GOT3 (cell line): ENCODE data around the gene FOXI1.
"Not testable (repeated sequence)": the region's sequence is repeated elsewhere in the genome, so short reads cannot be mapped to it uniquely, and the experiment has no call there.

Experiments used
- DNase-seq: peaks from one replicate; lab custom pipeline; 2025; ENCODE audit warnings: mixed read lengths; lab: John Stamatoyannopoulos, UW

FOXI1 gene

GRCh38 chr5:170092455-170093101 lies 13.1 kb upstream of the FOXI1 start:
- DNase-seq: no peak

DNA sequence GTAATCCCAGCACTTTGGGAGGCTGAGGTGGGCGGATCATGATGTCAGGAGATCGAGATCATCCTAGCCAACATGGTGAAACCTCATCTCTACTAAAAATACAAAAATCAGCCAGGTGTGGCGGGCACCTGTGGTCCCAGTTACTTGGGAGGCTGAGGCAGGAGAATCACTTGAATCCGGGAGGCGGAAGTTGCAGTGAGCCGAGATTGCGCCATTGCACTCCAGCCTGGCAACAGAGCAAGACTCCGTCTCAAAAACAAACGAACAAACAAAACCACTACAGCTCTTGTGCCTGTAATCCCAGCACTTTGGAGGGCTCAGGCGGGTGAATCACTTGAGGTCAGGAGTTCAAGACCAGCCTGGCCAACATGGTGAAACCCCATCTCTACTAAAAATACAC lies 11.4 kb upstream of the FOXI1 start:
- not testable (repeated sequence) for DNase-seq

DNA sequence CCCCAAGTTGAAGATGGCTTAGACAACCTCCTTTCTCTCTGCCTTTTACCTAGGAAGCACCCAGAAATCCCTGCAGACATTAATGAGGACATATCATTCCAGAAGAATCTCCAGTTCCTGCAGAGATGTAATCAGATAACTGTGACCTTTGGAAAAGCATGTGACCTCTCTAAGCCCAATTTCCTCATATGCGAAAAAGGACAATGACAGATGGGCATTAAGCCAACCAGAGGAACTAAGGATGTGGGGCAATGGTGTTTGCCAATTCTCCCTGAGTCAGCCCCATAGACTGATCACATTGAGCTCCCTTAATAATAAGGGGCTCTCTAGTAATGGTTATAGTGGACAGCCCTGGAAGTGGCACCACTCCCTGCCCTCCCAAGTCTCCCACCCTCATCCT lies 10.1 kb upstream of the FOXI1 start:
- DNase-seq: no peak

DNA sequence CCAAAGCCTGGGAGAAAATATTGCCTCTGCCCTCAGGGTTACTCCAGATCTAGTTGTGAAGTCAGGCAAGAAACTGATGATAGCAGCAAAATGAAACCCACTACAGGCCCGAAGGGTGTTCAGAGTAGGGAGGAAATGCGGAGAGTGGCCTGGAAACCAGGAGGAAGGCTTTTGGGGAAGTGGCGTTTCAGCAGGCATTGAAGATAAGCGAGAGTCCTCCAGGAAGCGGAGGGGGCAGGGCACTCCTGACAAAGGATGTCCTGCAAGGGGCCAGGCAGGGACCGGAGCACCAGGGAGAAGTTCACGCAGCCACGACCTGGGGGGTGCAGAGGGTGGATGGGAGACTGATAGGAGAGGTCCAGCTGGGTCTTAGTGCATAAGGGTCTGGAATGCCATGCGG lies 7.8 kb upstream of the FOXI1 start:
- DNase-seq: no peak

- peak; percentile 53 for DNase-seq
Observed at GRCh38 chr5:170100066-170100943, 5.4 kb upstream of the FOXI1 start.

- no peak for DNase-seq
Observed at GRCh38 chr5:170103447-170103846, 2.2 kb upstream of the FOXI1 start.

GRCh38 chr5:170104299-170104698 lies 1.4 kb upstream of the FOXI1 start:
- DNase-seq: no peak

DNA sequence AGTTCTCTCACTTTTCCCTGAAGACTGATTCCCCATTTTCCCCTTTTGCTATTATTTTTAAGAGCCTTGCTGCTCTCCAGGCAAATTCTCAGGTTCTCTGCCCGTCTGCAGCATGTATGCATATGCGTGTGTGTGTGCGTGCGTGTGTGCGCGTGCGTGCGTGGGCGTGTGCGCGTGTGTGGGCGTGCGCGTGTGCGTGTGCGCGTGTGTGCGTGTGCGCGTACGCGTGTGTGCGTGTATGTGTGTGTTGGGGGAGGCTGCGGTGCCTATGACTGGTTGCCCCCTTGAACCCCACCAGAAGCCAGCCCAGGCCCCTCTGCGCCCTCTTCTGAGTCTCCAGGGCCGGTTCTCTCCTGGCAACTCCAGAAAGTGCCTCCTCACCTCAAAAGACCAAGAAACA lies 987 bp upstream of the FOXI1 start:
- no peak for DNase-seq

DNA sequence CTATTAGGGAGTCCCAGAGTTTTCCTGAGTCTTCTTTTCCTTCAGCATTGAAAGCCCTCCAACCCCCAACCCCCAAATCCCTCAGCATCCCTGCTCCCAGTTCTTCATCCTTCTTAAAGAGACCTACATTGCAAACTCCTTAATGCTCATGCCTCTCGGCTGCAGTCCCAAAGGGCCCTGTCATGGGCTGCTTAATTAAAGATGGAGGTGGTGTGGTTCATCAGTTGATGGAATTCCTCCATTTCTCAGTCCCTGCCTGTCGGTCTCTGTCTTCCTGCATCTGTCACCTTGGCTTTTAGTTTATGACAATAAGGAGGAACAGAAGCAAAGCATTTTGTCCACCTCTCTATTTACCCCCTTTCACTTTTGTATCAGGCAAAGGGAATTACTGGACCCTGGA lies 2.0 kb downstream of the FOXI1 start:
- DNase-seq: no peak

DNA sequence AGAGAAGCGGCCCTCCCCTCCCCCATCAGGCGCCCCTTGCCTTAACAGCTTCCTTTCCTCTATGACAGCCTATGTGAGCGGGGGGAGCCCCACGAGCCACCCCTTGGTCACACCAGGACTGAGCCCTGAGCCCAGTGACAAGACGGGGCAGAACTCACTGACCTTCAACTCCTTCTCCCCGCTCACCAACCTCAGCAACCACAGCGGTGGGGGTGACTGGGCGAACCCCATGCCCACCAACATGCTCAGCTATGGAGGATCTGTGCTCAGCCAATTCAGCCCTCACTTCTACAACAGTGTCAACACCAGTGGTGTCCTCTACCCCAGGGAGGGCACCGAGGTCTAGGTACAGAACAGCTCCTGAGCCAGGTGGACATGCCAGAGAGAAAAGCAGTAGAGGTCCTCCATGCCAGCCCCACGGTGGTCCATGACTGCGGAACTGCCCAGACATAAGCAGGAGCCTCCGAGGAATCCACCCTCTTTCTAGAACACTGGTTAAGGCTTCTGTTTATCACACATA lies 2.6 kb downstream of the FOXI1 start:
- DNase-seq: no peak

DNA sequence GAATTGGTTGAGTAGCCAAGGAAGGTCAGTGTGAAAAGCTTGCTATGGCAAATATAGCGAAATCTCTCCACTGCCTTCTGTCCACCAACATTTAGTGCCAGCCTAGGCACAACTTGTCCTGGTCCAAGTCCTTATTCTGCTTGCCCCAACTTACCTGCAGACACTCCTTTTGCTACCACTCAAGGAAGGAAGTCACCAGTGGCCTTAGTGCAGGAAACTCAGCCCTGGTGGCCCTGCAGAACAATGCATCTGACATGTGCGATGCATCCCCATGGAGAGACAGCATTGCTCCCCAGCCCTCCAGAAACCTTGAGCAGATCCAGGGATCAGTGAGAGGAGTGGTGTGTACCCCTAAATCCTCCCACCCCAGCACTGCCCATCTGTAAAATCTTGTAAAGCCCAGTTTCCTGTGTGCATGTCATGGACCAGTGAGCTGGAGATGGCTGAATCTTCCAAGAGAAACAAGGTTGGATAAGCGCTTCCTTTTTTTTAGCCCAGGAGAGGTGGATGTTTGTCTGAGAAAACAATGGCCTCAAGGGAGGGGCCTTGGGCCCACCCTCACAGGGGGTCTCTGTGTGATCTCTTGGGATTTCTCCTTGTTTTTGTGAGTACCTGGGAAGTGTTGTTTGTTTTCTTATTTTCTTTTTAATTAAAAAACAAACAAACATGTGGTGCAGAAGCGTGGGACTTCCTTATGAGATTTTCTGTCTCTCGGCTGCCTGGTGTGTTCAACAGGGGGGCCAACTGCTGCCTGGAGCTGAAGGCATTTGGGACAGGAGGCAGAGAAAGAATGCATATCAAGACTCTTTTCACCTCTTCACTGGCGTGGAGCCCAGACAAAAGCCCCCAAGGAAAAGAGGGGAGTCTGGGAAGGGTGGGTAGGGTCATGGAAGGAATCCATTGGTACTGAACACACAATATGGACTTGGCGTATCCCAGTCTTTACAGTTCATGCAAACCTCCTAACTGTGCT lies 3.6 kb downstream of the FOXI1 start:
- no peak for DNase-seq

GRCh38 chr5:170110403-170111087 lies 4.8 kb downstream of the FOXI1 start:
- DNase-seq: no peak

- DNase-seq: no peak
Observed at GRCh38 chr5:170111088-170111785, 5.5 kb downstream of the FOXI1 start.

DNA sequence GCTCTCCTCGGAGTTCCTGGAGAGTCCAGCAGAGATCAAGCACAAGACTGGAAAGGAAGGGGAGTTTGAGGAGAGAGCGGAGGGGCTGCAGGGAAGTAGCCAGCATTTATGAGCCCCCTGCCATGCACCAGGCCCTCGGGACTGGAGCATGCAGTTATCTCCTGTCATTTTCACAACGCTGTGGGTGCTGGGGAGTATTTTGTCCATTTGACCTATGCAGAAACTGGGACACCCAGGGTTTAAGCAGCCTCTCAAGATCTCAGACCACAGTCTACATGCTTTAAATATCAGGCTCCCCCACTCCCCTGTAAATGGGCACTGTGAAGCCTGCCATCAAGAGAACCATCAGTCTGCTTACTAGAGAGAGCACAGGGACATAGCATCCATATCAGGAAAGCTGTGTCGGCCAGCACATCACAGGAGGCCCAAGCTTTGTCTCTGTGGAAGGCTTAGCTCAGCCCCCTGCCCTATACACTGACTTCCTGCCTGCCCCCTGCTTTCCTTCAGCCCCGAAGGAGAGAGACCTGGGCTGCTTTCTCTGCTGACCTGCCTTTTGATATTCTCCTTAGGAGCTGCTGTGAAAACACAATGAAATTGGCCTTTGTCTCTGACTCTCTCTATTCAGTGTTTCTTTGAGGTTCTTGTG lies 7.3 kb downstream of the FOXI1 start:
- no peak for DNase-seq

- no peak for DNase-seq
Observed at GRCh38 chr5:170113522-170113900, 7.8 kb downstream of the FOXI1 start.

DNA sequence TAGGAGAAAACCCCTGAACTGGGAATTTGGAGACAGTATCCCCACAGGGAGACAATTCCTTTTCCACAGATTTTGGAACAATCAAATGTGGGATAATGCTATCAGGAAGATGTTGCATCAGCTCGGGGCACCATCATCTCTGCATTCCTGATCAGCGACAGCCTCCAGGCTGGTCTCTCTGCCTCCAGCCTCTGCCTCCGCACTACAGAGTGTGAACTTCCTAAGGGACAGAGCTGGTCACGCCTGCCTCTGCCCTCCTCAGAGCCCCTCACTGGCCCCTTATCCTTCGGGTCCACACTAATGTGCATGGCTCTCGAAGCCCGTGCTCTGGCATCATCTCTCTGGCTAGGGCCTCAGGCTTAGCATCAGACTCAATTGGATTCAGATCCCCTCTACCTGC lies 8.6 kb downstream of the FOXI1 start:
- DNase-seq: no peak

GRCh38 chr5:170115925-170116324 lies 10.2 kb downstream of the FOXI1 start:
- no peak for DNase-seq

DNA sequence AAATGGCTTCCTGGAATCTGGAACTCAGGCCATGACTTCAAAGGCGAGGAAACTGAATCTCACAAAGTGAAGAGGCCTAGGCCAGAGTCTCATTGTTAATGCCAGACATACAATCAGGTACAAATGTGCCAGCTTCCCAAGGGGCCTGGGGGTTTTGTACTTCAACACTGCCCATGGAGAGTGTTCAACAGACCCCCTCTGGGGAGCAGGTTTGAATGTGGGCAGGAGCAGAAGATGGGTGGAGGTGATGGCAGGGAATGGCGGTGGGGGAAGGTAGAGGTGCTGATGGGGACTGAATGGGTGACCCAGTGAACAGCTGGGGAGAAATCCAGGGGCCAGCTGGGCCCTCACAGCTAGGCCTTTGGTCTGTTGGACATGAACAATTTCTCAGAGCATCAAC lies 12.0 kb downstream of the FOXI1 start:
- DNase-seq: no peak

GRCh38 chr5:170120576-170120975 lies 14.9 kb downstream of the FOXI1 start:
- DNase-seq: no peak

- no peak for DNase-seq
Observed at GRCh38 chr5:170121321-170121720, 15.6 kb downstream of the FOXI1 start.
